Measurements from ENCODE around the gene ATP11A. TPM values are rescaled to one million over a fixed set of nuclear protein-coding genes. Genes with fewer than 3 reads are reported as not detected.

The ATP11A gene
- total RNA-seq, 1 experiment from 2014 or later: 65.3 TPM

GRCh38 chr13:112692104-112692503, 2.3 kb downstream of the ATP11A start:
- peaks cover 6% of the 10 kb centered on the region; the same call in 1 of the 2 replicates for H3K4me1 ChIP-seq (ENCODE audit: insufficient read depth, low read length)
- H3K9ac ChIP-seq (ENCODE audit: extremely low read depth, insufficient read length, low read length): no peak overlapping the region
- H2BK12ac ChIP-seq (ENCODE audit: insufficient read length, low read depth, low read length): no peak overlapping the region
- H2BK120ac ChIP-seq (ENCODE audit: low read depth, low read length, poor library complexity, severe bottlenecking): no peak overlapping the region
- no peak overlapping the region for H2AK5ac ChIP-seq (ENCODE audit: insufficient read length, low read length)
- no peak overlapping the region for H3K27ac ChIP-seq (ENCODE audit: insufficient read length, low read depth, low read length)
- no peaks in the 10 kb centered on the region for H3K27me3 ChIP-seq (ENCODE audit: insufficient read depth, low read length)
- H3K14ac ChIP-seq (ENCODE audit: insufficient read depth, low read length): no peak overlapping the region
- no peak overlapping the region for H3K23ac ChIP-seq (ENCODE audit: insufficient read length, low read depth, low read length)
- no peak overlapping the region for H4K8ac ChIP-seq (replicated peaks; ENCODE audit: insufficient read length, low read depth, low read length)
- no peaks in the 10 kb centered on the region for H3K9me3 ChIP-seq (ENCODE audit: control insufficient read depth, low read depth, low read length)
- no peak overlapping the region for H2BK15ac ChIP-seq (ENCODE audit: low read depth, low read length)
- H3K23me2 ChIP-seq (ENCODE audit: insufficient read length, low read depth, low read length, poor library complexity, severe bottlenecking): peaks cover 12% of the 10 kb centered on the region
- H3T11ph ChIP-seq (ENCODE audit: low read length): no peak overlapping the region
- H2BK5ac ChIP-seq (ENCODE audit: insufficient read length, low read length): no peak overlapping the region
- H3K4me3 Mint-ChIP-seq: peak overlapping the region; percentile 78 to 89
- no peak overlapping the region for H3K4ac ChIP-seq (ENCODE audit: low read depth, low read length)
- peaks cover 5% of the 10 kb centered on the region for H3K79me1 ChIP-seq (ENCODE audit: insufficient read depth, low read depth, low read length, poor library complexity, severe bottlenecking)
- H2BK20ac ChIP-seq (ENCODE audit: low read depth, low read length, poor library complexity, severe bottlenecking): no peak overlapping the region
- peak; percentile 18 for DNase-seq
- H4K91ac ChIP-seq (ENCODE audit: insufficient read length, low read depth, low read length): no peak overlapping the region
- no peak overlapping the region for H3K56ac ChIP-seq (ENCODE audit: insufficient read length, low read depth, low read length)
- H3K36me3 Mint-ChIP-seq (ENCODE audit: insufficient read depth in 1 of 3, low read depth in 3 of 3): peaks cover 0 to 5% (median 0%) of the 10 kb centered on the region in 3 experiments; a peak in 4 of 7 replicates
- peaks cover 52 to 61% of the 10 kb centered on the region in 2 experiments for H3K4me1 Mint-ChIP-seq
- peaks cover 13% of the 10 kb centered on the region; the same call in 1 of the 2 replicates for H3K79me2 ChIP-seq (ENCODE audit: insufficient read depth, low read length)
- H3K9me3 Mint-ChIP-seq: no peaks in the 10 kb centered on the region
- no peak overlapping the region for H3K27ac Mint-ChIP-seq
- peak overlapping the region; percentile 53 for H3K4me2 ChIP-seq (ENCODE audit: insufficient read depth, insufficient read length, low read length)
- H4K20me1 ChIP-seq (ENCODE audit: control insufficient read depth, insufficient read depth, insufficient read length): no peaks in the 10 kb centered on the region
- no peak overlapping the region for H2AFZ ChIP-seq (ENCODE audit: low read length)
- TF ChIP-seq CTCF (conservative IDR thresholded peaks at IDR 0.05): no peak
- H3K18ac ChIP-seq (ENCODE audit: insufficient read length, low read depth, low read length): no peak overlapping the region
- H3K27me3 Mint-ChIP-seq (ENCODE audit: low read depth): peaks cover 10% of the 10 kb centered on the region
- no CpG with 5 or more reads among the region's 11 CpGs for whole genome bisulfite sequencing (ENCODE audit: extremely low coverage, insufficient read length, low lambda C conversion rate)
- no peak overlapping the region for H4K5ac ChIP-seq (ENCODE audit: insufficient read length, low read depth, low read length)

Data from H9 (cell line).